Measurements from ENCODE around the gene RSPH10B2. TPM values are rescaled to one million over a fixed set of nuclear protein-coding genes. Genes with fewer than 3 reads are reported as not detected.

RSPH10B2 gene
- total and polyA plus RNA-seq, 2 of the 13 experiments (the other 11 are each of a cell fraction or from before 2014, with no cell fraction given) = 0.31 TPM; not detected in 1

- TF ChIP-seq ZNF7 (CRISPR knock-in tag; IDR thresholded peaks at IDR 0.05) (no peak), HOXA3 (CRISPR knock-in tag; IDR thresholded peaks at IDR 0.05) (peak; percentile 81), NRL (CRISPR knock-in tag; IDR thresholded peaks at IDR 0.05; ENCODE audit: borderline replicate concordance) (peak; percentile 64), BRF2 (CRISPR knock-in tag; IDR thresholded peaks at IDR 0.05) (no peak), ZNF318 (CRISPR knock-in tag; IDR thresholded peaks at IDR 0.05) (no peak), ZNF850 (CRISPR knock-in tag; conservative IDR thresholded peaks at IDR 0.05) (no peak), ZNF558 (CRISPR knock-in tag; IDR thresholded peaks at IDR 0.05; ENCODE audit: borderline replicate concordance) (peak; percentile 12; the same call in 1 of the 2 replicates), HES4 (CRISPR knock-in tag; IDR thresholded peaks at IDR 0.05; ENCODE audit: borderline replicate concordance) (peak; percentile 95; the same call in 1 of the 2 replicates), ZFP37 (CRISPR knock-in tag; IDR thresholded peaks at IDR 0.05; ENCODE audit: borderline replicate concordance) (0 out of 2 replicates have a peak, but pooled peaks have one; percentile 65), ZSCAN9 (CRISPR knock-in tag; IDR thresholded peaks at IDR 0.05; ENCODE audit: borderline replicate concordance) (no peak), NKX3-1 (CRISPR knock-in tag; IDR thresholded peaks at IDR 0.05) (0 out of 2 replicates have a peak, but pooled peaks have one; percentile 38), ZNF816 (CRISPR knock-in tag; IDR thresholded peaks at IDR 0.05; ENCODE audit: borderline replicate concordance) (no peak), ZNF563 (CRISPR knock-in tag; IDR thresholded peaks at IDR 0.05) (peak; percentile 66), RBM39 (IDR thresholded peaks at IDR 0.05; ENCODE audit: low read depth, low read length, poor library complexity, severe bottlenecking) (peak; percentile 86), STAT5B (CRISPR knock-in tag; IDR thresholded peaks at IDR 0.05) (no peak), KLF11 (CRISPR knock-in tag; IDR thresholded peaks at IDR 0.05) (no peak), ATF7-NPFF (CRISPR knock-in tag; IDR thresholded peaks at IDR 0.05; ENCODE audit: low read depth) (peak; percentile 67), MAX (IDR thresholded peaks at IDR 0.05) (peak; percentile 65), GABPA (IDR thresholded peaks at IDR 0.05; ENCODE audit: low read depth, low read length) (peak; percentile 76), GABPA (CRISPR knock-in tag; IDR thresholded peaks at IDR 0.05; ENCODE audit: low read depth) (peak; percentile 93)
Observed at GRCh38 chr7:6729492-6730342, 24.2 kb upstream of the RSPH10B2 start (continued).

Measured in HepG2 (cell line).